Measurements from ENCODE around the gene ID3.
A peak's percentile ranks its signal among the peaks of the same experiment; 100 is the strongest.

ID3 gene

DNA sequence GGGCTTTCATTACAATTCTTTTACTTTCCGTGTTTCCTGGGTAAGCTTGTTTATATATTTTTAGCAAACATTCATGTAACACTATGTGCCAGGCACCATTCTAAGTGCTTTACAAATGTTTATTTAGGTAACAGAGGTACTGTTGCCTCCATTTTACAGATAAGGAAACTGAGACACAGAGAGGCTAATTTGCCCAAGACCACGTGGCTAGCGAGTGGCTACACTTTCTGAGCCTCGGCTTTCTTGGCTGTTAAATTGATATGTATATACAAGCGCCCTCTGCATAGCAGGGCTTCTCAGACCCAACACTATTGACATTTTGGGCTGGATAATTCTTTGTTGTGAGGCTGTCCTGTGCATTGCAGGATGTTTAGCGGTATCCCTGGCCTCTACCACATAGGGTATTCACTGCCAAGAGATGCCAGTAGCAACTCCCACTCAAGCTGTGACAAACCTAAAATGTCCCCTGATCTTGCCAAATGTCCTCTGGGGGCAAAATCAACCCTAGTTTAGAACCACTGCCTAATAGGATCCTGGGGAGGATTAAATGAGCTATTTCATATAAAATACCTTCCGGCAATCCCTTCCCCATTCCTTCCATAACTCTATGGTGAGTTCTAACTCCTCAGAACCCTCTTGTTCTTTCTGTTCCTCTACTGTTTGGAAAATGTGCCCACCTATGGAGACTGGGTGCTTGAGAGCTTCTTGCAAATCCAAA, 17.2 kb upstream of the ID3 start:
- TF ChIP-seq CTCF (IDR thresholded peaks at IDR 0.05; ENCODE audit: low read length, missing control alignments): no peak
- H3K4me3 ChIP-seq (replicated peaks; ENCODE audit: low read depth, low read length): peak overlapping the region; percentile 39
- no peak for DNase-seq (ENCODE audit: low read depth)

DNA sequence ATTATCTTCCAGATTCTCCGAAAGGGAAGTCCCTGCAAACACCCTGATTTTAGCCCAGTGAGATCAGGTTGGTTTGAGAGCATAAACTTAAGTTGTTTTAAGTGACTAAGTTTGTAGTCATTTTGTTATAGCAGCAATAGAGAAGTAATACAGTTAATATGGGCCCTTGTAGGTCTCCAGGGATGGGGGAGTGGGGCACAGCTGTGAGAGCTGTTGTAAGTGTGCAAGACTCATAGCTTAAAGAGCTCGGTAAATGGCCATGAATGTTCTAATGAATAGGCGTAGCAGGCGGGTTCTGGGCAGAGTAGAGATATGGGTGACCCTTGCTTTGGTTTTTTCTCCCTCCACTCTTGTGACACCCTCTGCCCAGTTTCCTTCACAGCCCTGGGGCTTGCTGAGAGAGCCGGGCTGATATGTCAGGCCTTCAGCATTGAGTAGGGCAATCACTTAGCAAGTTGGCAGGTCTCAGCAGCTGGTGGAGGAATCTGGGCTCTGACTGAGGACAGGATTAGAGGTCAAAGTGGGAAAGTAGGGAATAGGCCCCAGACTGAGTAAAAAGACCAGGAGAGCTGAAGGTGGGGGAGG, 16.0 kb upstream of the ID3 start:
- no peak for DNase-seq (ENCODE audit: low read depth)
- no peak for TF ChIP-seq CTCF (IDR thresholded peaks at IDR 0.05; ENCODE audit: low read length, missing control alignments)
- H3K4me3 ChIP-seq (replicated peaks; ENCODE audit: low read depth, low read length): no peak overlapping the region

GRCh38 chr1:23574265-23574754, 15.0 kb upstream of the ID3 start:
- no peak overlapping the region for H3K4me3 ChIP-seq (replicated peaks; ENCODE audit: low read depth, low read length)
- no peak for DNase-seq (ENCODE audit: low read depth)
- TF ChIP-seq CTCF (IDR thresholded peaks at IDR 0.05; ENCODE audit: low read length, missing control alignments): no peak

DNA sequence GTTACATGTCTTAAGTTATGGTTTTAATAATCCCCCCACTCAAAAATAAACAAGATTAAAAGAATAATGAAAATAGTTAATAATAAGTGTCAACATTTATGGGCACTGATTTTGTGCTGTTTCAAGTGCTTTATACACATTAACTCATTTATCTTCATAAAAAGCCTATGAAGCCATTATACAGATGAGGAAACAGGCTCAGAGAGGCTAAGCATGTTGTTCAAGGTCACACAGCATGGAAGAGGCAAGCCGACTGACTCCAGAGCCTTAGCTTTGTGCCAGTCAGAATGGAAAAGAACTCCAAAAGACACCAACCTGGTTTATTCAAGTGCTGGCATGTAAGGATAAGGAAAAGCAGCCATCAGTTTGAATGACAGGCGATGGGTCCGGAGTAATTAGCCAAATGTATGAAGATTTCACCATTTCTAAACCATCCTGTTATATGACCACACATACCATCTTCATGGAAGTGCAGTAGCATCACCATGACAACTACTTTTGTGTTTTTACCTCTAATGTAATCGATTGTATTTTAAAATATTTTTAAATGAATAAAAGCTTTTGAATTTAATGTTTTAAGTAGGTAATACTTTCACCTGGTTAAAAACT, 14.4 kb upstream of the ID3 start:
- no peak for DNase-seq (ENCODE audit: low read depth)
- TF ChIP-seq CTCF (IDR thresholded peaks at IDR 0.05; ENCODE audit: low read length, missing control alignments): no peak
- no peak overlapping the region for H3K4me3 ChIP-seq (replicated peaks; ENCODE audit: low read depth, low read length)

GRCh38 chr1:23571465-23571864, 12.2 kb upstream of the ID3 start:
- TF ChIP-seq CTCF (IDR thresholded peaks at IDR 0.05; ENCODE audit: low read length, missing control alignments): no peak
- no peak for DNase-seq (ENCODE audit: low read depth)
- H3K4me3 ChIP-seq (replicated peaks; ENCODE audit: low read depth, low read length): no peak overlapping the region

DNA sequence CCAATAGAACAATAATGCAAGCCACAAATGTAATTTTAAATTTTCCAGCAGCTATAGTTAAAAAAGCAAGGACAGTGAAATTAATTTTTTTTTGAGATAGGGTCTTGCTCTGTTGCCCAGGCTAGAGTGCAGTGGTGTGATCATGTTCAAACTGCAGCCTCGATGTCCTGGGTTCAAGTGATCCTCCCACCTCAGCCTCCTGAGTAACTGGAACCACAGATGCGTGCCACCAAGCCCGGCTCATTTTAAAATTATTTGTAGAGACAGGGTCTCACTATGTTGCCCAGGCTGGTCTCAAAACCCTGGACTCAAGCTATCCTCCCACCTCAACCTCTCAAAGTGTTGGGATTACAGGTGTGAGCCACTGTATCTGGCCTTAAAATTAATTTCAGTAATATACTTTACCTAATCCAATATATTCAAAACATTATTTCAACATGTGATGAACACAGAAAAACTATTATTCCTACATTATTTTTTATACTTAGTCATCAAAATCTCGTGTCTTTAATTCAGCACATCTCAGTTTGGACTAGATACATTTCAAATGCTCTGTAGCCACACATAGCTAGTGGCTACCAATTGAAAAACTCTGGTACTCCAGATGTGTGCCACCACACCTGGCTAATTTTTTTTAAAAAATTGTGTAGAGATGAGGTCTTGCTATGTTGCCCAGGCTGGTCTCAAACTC, 10.8 kb upstream of the ID3 start:
- TF ChIP-seq CTCF (IDR thresholded peaks at IDR 0.05; ENCODE audit: low read length, missing control alignments): no peak
- no peak for DNase-seq (ENCODE audit: low read depth)
- H3K4me3 ChIP-seq (replicated peaks; ENCODE audit: low read depth, low read length): no peak overlapping the region

Measured in fibroblast of pulmonary artery (primary cell).